ENCODE measurements around the gene GIGYF2.

DNA sequence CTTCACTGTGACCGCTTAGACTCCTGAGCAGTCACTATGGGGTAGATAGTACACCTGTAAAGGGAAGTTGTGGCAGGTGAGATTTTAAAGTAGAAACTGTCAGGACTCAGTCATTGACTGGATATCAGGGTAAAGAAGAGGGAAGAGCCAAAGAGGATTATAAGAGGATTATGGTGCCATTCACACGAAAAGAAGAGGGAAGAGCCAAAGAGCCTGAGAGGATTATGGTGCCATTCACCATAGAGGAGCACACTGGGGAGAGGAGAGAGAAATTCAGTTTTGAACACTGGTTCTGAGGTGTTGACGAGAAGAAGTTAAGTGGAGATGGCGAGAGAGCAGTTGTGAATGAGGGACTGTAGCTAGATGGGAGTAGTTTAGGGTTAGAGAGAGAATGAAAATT lies 96.1 kb downstream of the GIGYF2 start:
- TF ChIP-seq EP300 (IDR thresholded peaks at IDR 0.05), result no peak
- no peak for TF ChIP-seq POLR2AphosphoS5 (IDR thresholded peaks at IDR 0.05)
- TF ChIP-seq, protein P1, sequence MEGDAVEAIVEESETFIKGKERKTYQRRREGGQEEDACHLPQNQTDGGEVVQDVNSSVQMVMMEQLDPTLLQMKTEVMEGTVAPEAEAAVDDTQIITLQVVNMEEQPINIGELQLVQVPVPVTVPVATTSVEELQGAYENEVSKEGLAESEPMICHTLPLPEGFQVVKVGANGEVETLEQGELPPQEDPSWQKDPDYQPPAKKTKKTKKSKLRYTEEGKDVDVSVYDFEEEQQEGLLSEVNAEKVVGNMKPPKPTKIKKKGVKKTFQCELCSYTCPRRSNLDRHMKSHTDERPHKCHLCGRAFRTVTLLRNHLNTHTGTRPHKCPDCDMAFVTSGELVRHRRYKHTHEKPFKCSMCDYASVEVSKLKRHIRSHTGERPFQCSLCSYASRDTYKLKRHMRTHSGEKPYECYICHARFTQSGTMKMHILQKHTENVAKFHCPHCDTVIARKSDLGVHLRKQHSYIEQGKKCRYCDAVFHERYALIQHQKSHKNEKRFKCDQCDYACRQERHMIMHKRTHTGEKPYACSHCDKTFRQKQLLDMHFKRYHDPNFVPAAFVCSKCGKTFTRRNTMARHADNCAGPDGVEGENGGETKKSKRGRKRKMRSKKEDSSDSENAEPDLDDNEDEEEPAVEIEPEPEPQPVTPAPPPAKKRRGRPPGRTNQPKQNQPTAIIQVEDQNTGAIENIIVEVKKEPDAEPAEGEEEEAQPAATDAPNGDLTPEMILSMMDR (IDR thresholded peaks at IDR 0.05), result no peak
- no peak for TF ChIP-seq POLR2A (IDR thresholded peaks at IDR 0.05)

All from gastroesophageal sphincter (tissue), 3 donors.